Measurements from ENCODE around the gene AK9. TPM values are rescaled to one million over a fixed set of nuclear protein-coding genes. Genes with fewer than 3 reads are reported as not detected.

The AK9 gene
- total RNA-seq, 1 donor from 2014 or later, result 0.75 TPM

- no peaks in the 10 kb centered on the region for H3K27me3 ChIP-seq
- intact Hi-C loops (cut with DNase I), result no loop called here
- DNase-seq (ENCODE audit: low spot score in 2 of 2), result no peak
- H3K36me3 ChIP-seq, result peaks cover 53 to 67% of the 10 kb centered on the region in 2 donors
- H3K4me1 ChIP-seq, result peaks cover 0 to 16% of the 10 kb centered on the region in 2 donors
- no peak overlapping the region for H3K4me3 ChIP-seq
- no peak overlapping the region for H3K27ac ChIP-seq
- no peaks in the 10 kb centered on the region for H3K9me3 ChIP-seq
- TF ChIP-seq CTCF (IDR thresholded peaks at IDR 0.05), result no peak
Measured at GRCh38 chr6:109474995-109475394, 216.0 kb downstream of the AK9 start.

- no peak for TF ChIP-seq CTCF (IDR thresholded peaks at IDR 0.05)
- DNase-seq (ENCODE audit: low spot score in 2 of 2), result no peak
- Histone ChIP-seq H3K27me3 (no peaks in the 10 kb centered on the region), H3K36me3 (peaks cover 56 to 77% of the 10 kb centered on the region in 2 donors), H3K27ac (no peak overlapping the region), H3K4me1 (peaks cover 0 to 6% of the 10 kb centered on the region in 2 donors), H3K4me3 (no peak overlapping the region), H3K9me3 (no peaks in the 10 kb centered on the region)
- intact Hi-C loops (cut with DNase I), result no loop called here
Measured at GRCh38 chr6:109473120-109473519, 217.9 kb downstream of the AK9 start.

DNA sequence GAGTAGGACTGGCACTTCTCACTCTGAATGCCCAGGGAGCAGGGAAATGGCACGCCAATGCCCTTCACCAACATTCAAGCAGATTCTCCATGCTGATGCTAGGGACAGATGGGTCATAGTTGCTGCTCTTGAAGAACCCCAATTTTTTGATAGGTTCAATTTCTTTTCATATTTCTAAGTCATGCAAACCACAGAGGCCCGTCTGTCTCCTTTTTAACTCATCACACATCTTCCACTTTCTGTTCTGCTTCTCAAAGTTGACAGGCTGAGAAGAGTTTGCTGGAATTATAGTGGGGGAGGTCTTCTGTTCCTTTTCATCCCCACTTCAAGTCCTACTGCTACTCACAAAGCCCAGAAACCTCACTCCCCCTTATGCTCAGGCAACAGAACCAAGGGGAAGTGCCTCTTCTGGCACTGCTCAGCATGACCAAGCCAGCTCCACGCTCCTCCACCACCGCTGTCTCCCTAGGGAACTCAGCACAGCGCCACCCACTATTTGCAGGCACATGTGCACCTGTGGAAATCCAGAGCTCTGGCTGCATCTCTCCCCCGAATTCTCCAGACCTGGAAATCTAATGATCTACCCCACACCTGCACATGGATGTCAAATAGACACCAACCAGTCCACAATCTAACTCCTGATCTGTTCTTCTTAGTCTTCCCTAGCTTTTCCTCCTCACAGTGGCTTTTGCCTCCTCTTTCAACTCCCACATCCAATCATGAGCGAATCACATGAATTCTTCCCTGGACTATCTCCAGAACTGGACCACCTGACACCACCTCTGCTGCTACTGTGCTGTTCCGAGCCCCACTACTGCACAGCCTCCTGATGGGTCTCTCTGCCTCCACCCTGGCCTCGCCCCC, 218.6 kb downstream of the AK9 start:
- DNase-seq (ENCODE audit: low spot score in 2 of 2), result peak in 1 of 2 donors; percentile 58
- TF ChIP-seq CTCF (IDR thresholded peaks at IDR 0.05), result no peak
- no peak overlapping the region for H3K27ac ChIP-seq
- H3K27me3 ChIP-seq, result no peaks in the 10 kb centered on the region
- H3K4me1 ChIP-seq, result peaks cover 0 to 1% of the 10 kb centered on the region in 2 donors
- no peak overlapping the region for H3K4me3 ChIP-seq
- no peaks in the 10 kb centered on the region for H3K9me3 ChIP-seq
- peaks cover 58 to 76% of the 10 kb centered on the region in 2 donors for H3K36me3 ChIP-seq
- intact Hi-C loops (cut with DNase I), result no loop called here

GRCh38 chr6:109471105-109471810, 219.7 kb downstream of the AK9 start:
- intact Hi-C loops (cut with DNase I), result no loop called here
- peaks cover 58 to 82% of the 10 kb centered on the region in 2 donors for H3K36me3 ChIP-seq

More at GRCh38 chr6:109471105-109471810, 219.7 kb downstream of the AK9 start:
- Histone ChIP-seq H3K4me1 (no peaks in the 10 kb centered on the region), H3K9me3 (no peaks in the 10 kb centered on the region), H3K27me3 (no peaks in the 10 kb centered on the region), H3K27ac (no peak overlapping the region), H3K4me3 (no peak overlapping the region)
- no peak for TF ChIP-seq CTCF (IDR thresholded peaks at IDR 0.05)
- DNase-seq (ENCODE audit: low spot score in 2 of 2), result no peak

Measured in ascending aorta (tissue), 2 donors.